ENCODE results near the gene AFAP1L2.
A peak's percentile ranks its signal among the peaks of the same experiment; 100 is the strongest.

AFAP1L2 gene

GRCh38 chr10:114386452-114386851, 17.9 kb downstream of the AFAP1L2 start:
- TF ChIP-seq USF1 (IDR thresholded peaks at IDR 0.05) = no peak
- TF ChIP-seq TCF12 (IDR thresholded peaks at IDR 0.05; ENCODE audit: low read depth) = peak; percentile 61; the same call in 1 of the 2 replicates
- no peak for TF ChIP-seq EGR1 (IDR thresholded peaks at IDR 0.05)
- TF ChIP-seq, protein P1, sequence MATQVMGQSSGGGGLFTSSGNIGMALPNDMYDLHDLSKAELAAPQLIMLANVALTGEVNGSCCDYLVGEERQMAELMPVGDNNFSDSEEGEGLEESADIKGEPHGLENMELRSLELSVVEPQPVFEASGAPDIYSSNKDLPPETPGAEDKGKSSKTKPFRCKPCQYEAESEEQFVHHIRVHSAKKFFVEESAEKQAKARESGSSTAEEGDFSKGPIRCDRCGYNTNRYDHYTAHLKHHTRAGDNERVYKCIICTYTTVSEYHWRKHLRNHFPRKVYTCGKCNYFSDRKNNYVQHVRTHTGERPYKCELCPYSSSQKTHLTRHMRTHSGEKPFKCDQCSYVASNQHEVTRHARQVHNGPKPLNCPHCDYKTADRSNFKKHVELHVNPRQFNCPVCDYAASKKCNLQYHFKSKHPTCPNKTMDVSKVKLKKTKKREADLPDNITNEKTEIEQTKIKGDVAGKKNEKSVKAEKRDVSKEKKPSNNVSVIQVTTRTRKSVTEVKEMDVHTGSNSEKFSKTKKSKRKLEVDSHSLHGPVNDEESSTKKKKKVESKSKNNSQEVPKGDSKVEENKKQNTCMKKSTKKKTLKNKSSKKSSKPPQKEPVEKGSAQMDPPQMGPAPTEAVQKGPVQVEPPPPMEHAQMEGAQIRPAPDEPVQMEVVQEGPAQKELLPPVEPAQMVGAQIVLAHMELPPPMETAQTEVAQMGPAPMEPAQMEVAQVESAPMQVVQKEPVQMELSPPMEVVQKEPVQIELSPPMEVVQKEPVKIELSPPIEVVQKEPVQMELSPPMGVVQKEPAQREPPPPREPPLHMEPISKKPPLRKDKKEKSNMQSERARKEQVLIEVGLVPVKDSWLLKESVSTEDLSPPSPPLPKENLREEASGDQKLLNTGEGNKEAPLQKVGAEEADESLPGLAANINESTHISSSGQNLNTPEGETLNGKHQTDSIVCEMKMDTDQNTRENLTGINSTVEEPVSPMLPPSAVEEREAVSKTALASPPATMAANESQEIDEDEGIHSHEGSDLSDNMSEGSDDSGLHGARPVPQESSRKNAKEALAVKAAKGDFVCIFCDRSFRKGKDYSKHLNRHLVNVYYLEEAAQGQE (IDR thresholded peaks at IDR 0.05; ENCODE audit: low read depth) = no peak
- TF ChIP-seq YY1 (IDR thresholded peaks at IDR 0.05; ENCODE audit: low read depth) = no peak
- TF ChIP-seq MAX (IDR thresholded peaks at IDR 0.05) = peak; percentile 25; the same call in 1 of the 2 replicates
- no peak for TF ChIP-seq NFIC (IDR thresholded peaks at IDR 0.05)
- TF ChIP-seq CREB1 (IDR thresholded peaks at IDR 0.05; ENCODE audit: low read depth) = no peak
- TF ChIP-seq EP300 (IDR thresholded peaks at IDR 0.05; ENCODE audit: borderline replicate concordance) = peak; percentile 23; the same call in 1 of the 2 replicates
- no peak for TF ChIP-seq ZBTB7A (IDR thresholded peaks at IDR 0.05; ENCODE audit: low read depth)
- peak; percentile 12; the same call in 1 of the 2 replicates for TF ChIP-seq RAD21 (IDR thresholded peaks at IDR 0.05; ENCODE audit: low read depth)
- TF ChIP-seq CEBPB (IDR thresholded peaks at IDR 0.05) = no peak
- TF ChIP-seq TEAD4 (IDR thresholded peaks at IDR 0.05) = no peak
- no peak for TF ChIP-seq FOXM1 (IDR thresholded peaks at IDR 0.05; ENCODE audit: borderline replicate concordance, low read depth)
- TF ChIP-seq TAF1 (IDR thresholded peaks at IDR 0.05; ENCODE audit: low read depth) = no peak

DNA sequence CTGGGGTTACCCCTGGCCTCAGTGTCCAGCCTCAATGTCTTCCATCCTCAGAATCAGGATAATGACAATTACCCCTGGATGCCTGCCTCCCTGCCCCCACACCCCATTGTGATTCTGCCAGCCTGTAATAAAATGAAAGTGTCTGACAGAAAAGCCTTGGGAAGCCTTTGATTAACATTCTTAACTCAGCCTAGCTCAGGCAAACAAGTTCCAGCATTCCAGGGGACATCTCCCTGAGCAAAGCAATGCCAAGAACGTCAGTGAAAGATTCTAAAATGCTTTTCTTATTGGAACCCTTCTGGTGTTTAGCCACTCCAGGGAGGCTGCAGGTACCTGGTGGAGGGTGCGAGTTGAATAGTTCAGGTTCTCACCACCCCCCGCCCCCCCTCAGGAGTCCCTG, 18.7 kb downstream of the AFAP1L2 start:
- TF ChIP-seq EGR1 (IDR thresholded peaks at IDR 0.05) (no peak), TCF12 (IDR thresholded peaks at IDR 0.05; ENCODE audit: low read depth) (no peak), YY1 (IDR thresholded peaks at IDR 0.05; ENCODE audit: low read depth) (no peak), ZBTB7A (IDR thresholded peaks at IDR 0.05; ENCODE audit: low read depth) (no peak), FOXM1 (IDR thresholded peaks at IDR 0.05; ENCODE audit: borderline replicate concordance, low read depth) (no peak), USF1 (IDR thresholded peaks at IDR 0.05) (no peak), TEAD4 (IDR thresholded peaks at IDR 0.05) (no peak), TAF1 (IDR thresholded peaks at IDR 0.05; ENCODE audit: low read depth) (no peak), CREB1 (IDR thresholded peaks at IDR 0.05; ENCODE audit: low read depth) (no peak), RAD21 (IDR thresholded peaks at IDR 0.05; ENCODE audit: low read depth) (no peak), MAX (IDR thresholded peaks at IDR 0.05) (no peak), EP300 (IDR thresholded peaks at IDR 0.05; ENCODE audit: borderline replicate concordance) (no peak)
- TF ChIP-seq, protein P1 (IDR thresholded peaks at IDR 0.05; ENCODE audit: low read depth) = no peak

- TF ChIP-seq ZBTB7A (IDR thresholded peaks at IDR 0.05; ENCODE audit: low read depth) = no peak
- TF ChIP-seq FOXM1 (IDR thresholded peaks at IDR 0.05; ENCODE audit: borderline replicate concordance, low read depth) = no peak
- TF ChIP-seq NFIC (IDR thresholded peaks at IDR 0.05) = no peak
- TF ChIP-seq TAF1 (IDR thresholded peaks at IDR 0.05; ENCODE audit: low read depth) = no peak
- no peak for TF ChIP-seq EP300 (IDR thresholded peaks at IDR 0.05; ENCODE audit: borderline replicate concordance)
- TF ChIP-seq RAD21 (IDR thresholded peaks at IDR 0.05; ENCODE audit: low read depth) = no peak
- TF ChIP-seq CREB1 (IDR thresholded peaks at IDR 0.05; ENCODE audit: low read depth) = no peak
- TF ChIP-seq YY1 (IDR thresholded peaks at IDR 0.05; ENCODE audit: low read depth) = no peak
Measured at GRCh38 chr10:114384601-114385000, 19.7 kb downstream of the AFAP1L2 start.

DNA sequence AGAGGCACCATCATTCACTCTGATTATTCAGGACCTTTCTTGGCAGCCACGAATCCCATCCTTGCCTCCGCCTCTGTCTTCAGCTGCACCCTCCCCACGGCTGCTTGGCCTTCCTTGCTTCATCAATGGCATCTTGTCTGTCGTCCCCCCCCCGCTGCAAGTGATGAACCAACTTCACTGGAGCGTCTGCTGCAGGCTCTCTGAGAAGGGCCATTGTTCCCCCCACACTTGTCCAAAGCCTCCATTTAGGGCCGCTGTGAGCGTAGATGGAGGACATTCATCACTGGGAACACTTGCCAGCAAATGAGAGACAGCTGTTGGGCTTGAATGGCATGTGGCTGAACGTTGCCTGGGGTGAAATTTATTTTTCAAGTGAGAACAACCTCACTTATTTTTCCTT, 20.1 kb downstream of the AFAP1L2 start:
- TF ChIP-seq USF1 (IDR thresholded peaks at IDR 0.05) (no peak), NFIC (IDR thresholded peaks at IDR 0.05) (no peak), ZBTB7A (IDR thresholded peaks at IDR 0.05; ENCODE audit: low read depth) (no peak), MAX (IDR thresholded peaks at IDR 0.05) (no peak), RAD21 (IDR thresholded peaks at IDR 0.05; ENCODE audit: low read depth) (no peak), CREB1 (IDR thresholded peaks at IDR 0.05; ENCODE audit: low read depth) (no peak), EP300 (IDR thresholded peaks at IDR 0.05; ENCODE audit: borderline replicate concordance) (no peak), TAF1 (IDR thresholded peaks at IDR 0.05; ENCODE audit: low read depth) (no peak), YY1 (IDR thresholded peaks at IDR 0.05; ENCODE audit: low read depth) (no peak), FOXM1 (IDR thresholded peaks at IDR 0.05; ENCODE audit: borderline replicate concordance, low read depth) (no peak), TEAD4 (IDR thresholded peaks at IDR 0.05) (no peak), TCF12 (IDR thresholded peaks at IDR 0.05; ENCODE audit: low read depth) (no peak), CEBPB (IDR thresholded peaks at IDR 0.05) (no peak), EGR1 (IDR thresholded peaks at IDR 0.05) (no peak)
- TF ChIP-seq, protein P1 (IDR thresholded peaks at IDR 0.05; ENCODE audit: low read depth) = no peak
